ENCODE data around the gene PROC.

DNA sequence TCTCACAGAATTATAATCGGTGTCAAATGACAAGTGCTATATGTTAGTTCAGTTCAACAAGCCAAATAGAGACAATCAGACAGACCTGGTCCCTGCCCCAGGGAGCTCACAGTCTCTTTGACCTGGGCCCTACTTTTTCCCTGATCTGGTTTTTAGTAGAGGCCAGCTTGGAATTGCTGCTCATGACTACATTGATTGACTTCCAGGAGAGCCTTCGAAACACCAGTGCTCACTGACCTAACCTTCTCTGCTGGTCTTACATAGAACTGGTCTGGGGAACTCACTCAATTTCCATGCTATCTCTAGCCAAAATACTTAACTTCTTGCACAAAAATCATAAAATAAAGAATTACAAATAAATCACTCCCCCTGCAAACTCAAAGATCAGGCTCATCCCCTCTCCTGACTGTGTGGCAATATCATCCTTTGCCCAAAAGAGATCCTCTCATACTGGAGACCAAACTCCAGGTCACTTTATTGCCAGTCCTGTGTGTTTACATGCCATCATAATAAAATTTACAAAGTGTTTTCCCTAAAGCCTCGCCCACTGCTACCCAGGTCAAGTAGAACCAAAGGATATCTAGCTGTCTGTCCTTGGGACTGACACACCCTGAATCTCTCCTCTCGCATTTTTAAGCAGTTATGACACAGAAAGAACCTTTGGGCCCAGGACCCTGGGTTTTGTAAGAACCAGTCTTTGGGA, 53.2 kb downstream of the PROC start:
- TF ChIP-seq, protein P1, sequence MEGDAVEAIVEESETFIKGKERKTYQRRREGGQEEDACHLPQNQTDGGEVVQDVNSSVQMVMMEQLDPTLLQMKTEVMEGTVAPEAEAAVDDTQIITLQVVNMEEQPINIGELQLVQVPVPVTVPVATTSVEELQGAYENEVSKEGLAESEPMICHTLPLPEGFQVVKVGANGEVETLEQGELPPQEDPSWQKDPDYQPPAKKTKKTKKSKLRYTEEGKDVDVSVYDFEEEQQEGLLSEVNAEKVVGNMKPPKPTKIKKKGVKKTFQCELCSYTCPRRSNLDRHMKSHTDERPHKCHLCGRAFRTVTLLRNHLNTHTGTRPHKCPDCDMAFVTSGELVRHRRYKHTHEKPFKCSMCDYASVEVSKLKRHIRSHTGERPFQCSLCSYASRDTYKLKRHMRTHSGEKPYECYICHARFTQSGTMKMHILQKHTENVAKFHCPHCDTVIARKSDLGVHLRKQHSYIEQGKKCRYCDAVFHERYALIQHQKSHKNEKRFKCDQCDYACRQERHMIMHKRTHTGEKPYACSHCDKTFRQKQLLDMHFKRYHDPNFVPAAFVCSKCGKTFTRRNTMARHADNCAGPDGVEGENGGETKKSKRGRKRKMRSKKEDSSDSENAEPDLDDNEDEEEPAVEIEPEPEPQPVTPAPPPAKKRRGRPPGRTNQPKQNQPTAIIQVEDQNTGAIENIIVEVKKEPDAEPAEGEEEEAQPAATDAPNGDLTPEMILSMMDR (conservative IDR thresholded peaks at IDR 0.05): no peak
- no peak for TF ChIP-seq ZFX (IDR thresholded peaks at IDR 0.05)
